ENCODE data around the gene RRBP1. TPM values are rescaled to one million over a fixed set of nuclear protein-coding genes. Genes with fewer than 3 reads are reported as not detected.

RRBP1 gene
- total RNA-seq, 2 donors from 2014 or later, result 112 to 148 TPM

DNA sequence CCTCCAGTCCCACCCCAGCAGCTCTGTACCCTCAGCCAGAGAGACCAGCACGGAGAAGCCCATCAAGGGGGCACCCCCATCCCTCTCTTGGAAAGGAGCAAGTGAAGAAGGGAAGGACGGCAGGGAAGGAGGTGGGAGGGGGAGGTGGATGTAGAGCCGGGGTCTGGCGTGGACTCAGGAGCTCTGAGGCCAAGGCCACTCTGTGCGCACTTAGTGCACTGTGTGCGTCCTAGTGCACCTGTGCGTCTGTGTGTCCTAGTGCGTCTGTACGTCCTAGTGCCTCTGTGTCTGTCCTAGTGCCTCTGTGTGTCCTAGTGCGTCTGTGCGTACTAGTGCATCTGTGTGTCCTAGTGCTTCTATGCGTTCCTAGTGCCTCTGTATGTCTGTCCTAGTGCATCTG lies 58.0 kb downstream of the RRBP1 start:
- 89% methylated on average over 12 of the region's 12 CpGs for WGBS
- no peaks in the 10 kb centered on the region for H3K27me3 ChIP-seq (replicated peaks; ENCODE audit: insufficient read depth)
- no peaks in the 10 kb centered on the region for H3K9me3 ChIP-seq
- no peak for DNase-seq (ENCODE audit: low spot score)
- intact Hi-C loops (cut with DNase I), result no loop called here
- H3K4me1 ChIP-seq (replicated peaks), result no peaks in the 10 kb centered on the region
- TF ChIP-seq POLR2A (IDR thresholded peaks at IDR 0.05), result no peak
- TF ChIP-seq POLR2AphosphoS5 (IDR thresholded peaks at IDR 0.05), result no peak
- TF ChIP-seq, protein P1, sequence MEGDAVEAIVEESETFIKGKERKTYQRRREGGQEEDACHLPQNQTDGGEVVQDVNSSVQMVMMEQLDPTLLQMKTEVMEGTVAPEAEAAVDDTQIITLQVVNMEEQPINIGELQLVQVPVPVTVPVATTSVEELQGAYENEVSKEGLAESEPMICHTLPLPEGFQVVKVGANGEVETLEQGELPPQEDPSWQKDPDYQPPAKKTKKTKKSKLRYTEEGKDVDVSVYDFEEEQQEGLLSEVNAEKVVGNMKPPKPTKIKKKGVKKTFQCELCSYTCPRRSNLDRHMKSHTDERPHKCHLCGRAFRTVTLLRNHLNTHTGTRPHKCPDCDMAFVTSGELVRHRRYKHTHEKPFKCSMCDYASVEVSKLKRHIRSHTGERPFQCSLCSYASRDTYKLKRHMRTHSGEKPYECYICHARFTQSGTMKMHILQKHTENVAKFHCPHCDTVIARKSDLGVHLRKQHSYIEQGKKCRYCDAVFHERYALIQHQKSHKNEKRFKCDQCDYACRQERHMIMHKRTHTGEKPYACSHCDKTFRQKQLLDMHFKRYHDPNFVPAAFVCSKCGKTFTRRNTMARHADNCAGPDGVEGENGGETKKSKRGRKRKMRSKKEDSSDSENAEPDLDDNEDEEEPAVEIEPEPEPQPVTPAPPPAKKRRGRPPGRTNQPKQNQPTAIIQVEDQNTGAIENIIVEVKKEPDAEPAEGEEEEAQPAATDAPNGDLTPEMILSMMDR (IDR thresholded peaks at IDR 0.05), result no peak
- peaks cover 11 to 50% of the 10 kb centered on the region in 2 donors for H3K36me3 ChIP-seq
- H3K27ac ChIP-seq, result no peak overlapping the region
- H3K4me3 ChIP-seq, result no peak overlapping the region

DNA sequence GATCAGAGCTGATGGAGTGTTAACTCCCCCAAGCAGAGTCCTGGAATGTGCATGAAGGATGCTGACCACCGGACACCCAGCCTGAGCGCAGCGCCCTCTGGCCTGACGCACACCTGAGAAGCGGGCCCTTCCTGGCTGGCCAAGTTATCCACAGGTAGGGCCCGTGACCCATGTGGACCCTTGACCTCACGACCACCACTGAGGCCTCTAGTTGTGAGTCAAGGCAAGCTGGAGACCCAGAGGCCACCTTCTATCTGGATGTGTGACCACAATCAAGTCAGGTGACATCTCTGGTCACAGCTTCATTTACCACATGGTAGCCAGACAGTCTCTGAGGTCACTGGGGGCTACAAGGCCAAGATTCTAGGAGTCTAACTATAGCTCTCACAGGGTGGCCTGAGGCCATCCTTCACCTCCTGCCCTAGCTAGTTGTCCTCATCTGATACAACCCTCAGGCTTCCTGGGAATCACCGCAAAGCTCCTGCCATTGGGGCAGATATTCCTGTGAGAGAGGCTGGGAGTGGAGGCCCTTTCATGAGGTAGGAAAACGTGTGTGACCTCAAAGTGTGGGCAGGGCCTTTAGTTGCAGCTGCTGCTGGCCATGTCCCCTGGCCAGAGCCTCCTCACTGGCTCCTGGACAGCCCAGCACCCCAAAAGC lies 59.1 kb downstream of the RRBP1 start:
- Histone ChIP-seq H3K9me3 (no peaks in the 10 kb centered on the region), H3K36me3 (peaks cover 11 to 50% of the 10 kb centered on the region in 2 donors), H3K4me3 (no peak overlapping the region), H3K4me1 (replicated peaks) (no peaks in the 10 kb centered on the region), H3K27me3 (replicated peaks; ENCODE audit: insufficient read depth) (no peaks in the 10 kb centered on the region), H3K27ac (no peak overlapping the region)
- no peak for DNase-seq (ENCODE audit: low spot score)
- intact Hi-C loops (cut with DNase I), result no loop called here
- TF ChIP-seq POLR2AphosphoS5 (IDR thresholded peaks at IDR 0.05) (no peak), POLR2A (IDR thresholded peaks at IDR 0.05) (no peak)
- TF ChIP-seq, protein P1 (IDR thresholded peaks at IDR 0.05), result no peak
- 88% methylated on average over 9 of the region's 9 CpGs for WGBS

DNA sequence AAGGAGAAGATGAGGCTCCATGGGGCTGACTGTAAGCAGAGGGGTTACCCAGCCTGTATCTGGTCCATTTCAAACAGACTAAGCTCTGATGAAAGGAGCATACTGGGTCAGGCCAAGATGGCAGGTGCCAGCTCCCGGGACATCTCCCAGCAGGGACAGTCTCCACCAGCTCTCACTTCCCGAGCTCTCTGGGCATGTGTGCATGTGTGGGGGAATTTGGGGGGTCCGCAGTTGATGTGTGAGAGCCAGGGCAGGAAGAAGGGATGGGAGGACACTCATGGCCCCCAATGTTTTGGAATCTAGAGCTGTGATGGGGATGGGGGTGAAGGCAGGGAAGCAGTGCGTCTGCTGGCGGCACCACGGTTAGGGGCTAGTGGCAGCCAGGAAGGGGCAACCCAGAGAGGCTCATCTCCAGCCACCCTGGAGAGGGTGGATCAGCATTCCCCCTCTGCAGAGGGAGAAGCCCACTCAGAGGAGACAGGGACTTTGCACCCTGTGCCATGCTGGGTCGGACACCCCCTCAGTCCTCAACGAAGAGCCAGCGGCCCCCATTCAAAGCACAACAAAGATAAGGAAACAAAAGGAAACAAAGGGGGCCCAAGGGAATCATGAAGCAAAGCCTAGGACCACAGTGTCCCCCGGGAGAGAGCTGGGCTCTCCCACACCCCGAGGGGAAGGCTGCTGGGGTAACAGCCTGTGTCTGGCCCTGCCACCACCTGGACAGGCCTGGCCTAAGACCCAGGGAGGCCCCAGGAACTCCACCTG lies 59.8 kb downstream of the RRBP1 start:
- no peaks in the 10 kb centered on the region for H3K27me3 ChIP-seq (replicated peaks; ENCODE audit: insufficient read depth)
- WGBS, result 85% methylated on average over 11 of the region's 11 CpGs
- no peak for DNase-seq (ENCODE audit: low spot score)
- H3K27ac ChIP-seq, result no peak overlapping the region
- H3K36me3 ChIP-seq, result peaks cover 11 to 50% of the 10 kb centered on the region in 2 donors
- intact Hi-C loops (cut with DNase I), result no loop called here
- no peaks in the 10 kb centered on the region for H3K4me1 ChIP-seq (replicated peaks)
- H3K4me3 ChIP-seq, result no peak overlapping the region
- H3K9me3 ChIP-seq, result no peaks in the 10 kb centered on the region
- no peak for TF ChIP-seq POLR2A (IDR thresholded peaks at IDR 0.05)
- TF ChIP-seq, protein P1 (IDR thresholded peaks at IDR 0.05), result no peak
- TF ChIP-seq POLR2AphosphoS5 (IDR thresholded peaks at IDR 0.05), result no peak

DNA sequence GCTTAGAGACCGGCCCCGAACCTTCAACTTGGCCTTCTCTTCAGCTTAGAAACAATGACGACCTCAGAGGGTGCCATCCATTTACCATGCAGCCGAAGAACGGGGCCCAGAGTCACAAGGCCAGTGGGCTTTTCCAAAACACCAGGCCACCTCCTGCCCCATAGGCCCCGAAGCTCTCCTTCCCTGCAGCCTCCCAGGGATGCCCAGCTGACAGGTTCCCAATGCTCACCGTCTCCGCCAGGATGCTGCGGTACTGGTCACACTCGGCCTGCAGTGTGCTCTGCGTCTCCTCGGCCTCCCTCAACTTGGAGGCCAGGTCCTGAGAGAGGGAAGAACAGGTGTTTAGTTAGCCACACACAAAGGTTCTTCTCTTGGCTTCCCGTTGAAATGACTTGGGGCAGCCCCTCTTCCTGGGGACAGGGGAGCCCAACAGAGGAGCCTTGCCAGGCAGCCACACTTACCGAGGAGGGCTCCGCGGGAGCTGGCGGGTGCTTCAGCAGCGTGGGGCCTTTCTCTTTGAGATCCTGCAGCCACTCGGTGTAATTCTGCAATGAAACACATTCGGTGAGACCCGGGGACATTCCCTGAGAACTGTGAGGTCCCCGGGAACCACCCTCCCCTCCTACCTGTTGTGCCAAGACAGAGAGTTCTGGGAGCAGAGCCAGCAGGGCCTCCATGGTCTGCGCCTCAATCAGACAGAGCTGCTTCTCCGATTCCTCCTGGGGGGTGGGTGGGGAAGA lies 60.6 kb downstream of the RRBP1 start:
- peaks cover 11 to 50% of the 10 kb centered on the region in 2 donors for H3K36me3 ChIP-seq
- H3K27ac ChIP-seq, result no peak overlapping the region
- no peaks in the 10 kb centered on the region for H3K9me3 ChIP-seq
- H3K27me3 ChIP-seq (replicated peaks; ENCODE audit: insufficient read depth), result no peaks in the 10 kb centered on the region
- no peaks in the 10 kb centered on the region for H3K4me1 ChIP-seq (replicated peaks)
- WGBS, result 78% methylated on average over 23 of the region's 24 CpGs
- TF ChIP-seq POLR2AphosphoS5 (IDR thresholded peaks at IDR 0.05), result no peak
- TF ChIP-seq, protein P1 (IDR thresholded peaks at IDR 0.05), result no peak
- TF ChIP-seq POLR2A (IDR thresholded peaks at IDR 0.05), result no peak
- intact Hi-C loops (cut with DNase I), result no loop called here
- H3K4me3 ChIP-seq, result no peak overlapping the region
- DNase-seq (ENCODE audit: low spot score), result no peak
